Smooth muscle cell (in vitro differentiated cells): Measurements from ENCODE around the gene ERLIN1. TPM values are rescaled to one million over a fixed set of nuclear protein-coding genes. Genes with fewer than 3 reads are reported as not detected.

Source experiments
- DNase-seq: peaks from one replicate; lab custom pipeline; 2025; ENCODE audit not compliant: unreplicated experiment; lab: John Stamatoyannopoulos, UW
- H2AFZ ChIP-seq: fragments of 200-600 bp; sonication (generic); 2 replicates; pipeline ENCODE4 v1.6.0; 2016; ENCODE audit warnings: antibody characterized with exemption, low read depth, mild to moderate bottlenecking
- H3F3A ChIP-seq: fragments of 200-600 bp; sonication (generic); 2 replicates; pipeline ENCODE4 v1.6.0; 2017; ENCODE audit warnings: antibody characterized with exemption, low read depth
- H3K27ac ChIP-seq: fragments of 200-600 bp; sonication (generic); 2 replicates; pipeline ENCODE4 v1.5.1; 2016; ENCODE audit warnings: low read depth, mild to moderate bottlenecking
- H3K27me3 ChIP-seq: fragments of 200-600 bp; sonication (generic); 2 replicates; pipeline ENCODE4 v1.6.1; 2016; ENCODE audit warnings: low read depth, mild to moderate bottlenecking
- H3K36me3 ChIP-seq: fragments of 200-600 bp; sonication (generic); 2 replicates; pipeline ENCODE4 v1.5.1; 2016; ENCODE audit warnings: low read depth
- H3K4me1 ChIP-seq: fragments of 200-600 bp; sonication (generic); 2 replicates; pipeline ENCODE4 v1.5.1; 2016; ENCODE audit warnings: low read depth
- H3K4me2 ChIP-seq: fragments of 200-600 bp; sonication (generic); 2 replicates; pipeline ENCODE4 v1.6.0; 2016; ENCODE audit warnings: mild to moderate bottlenecking
- H3K4me3 ChIP-seq: fragments of 200-600 bp; sonication (generic); 2 replicates; pipeline ENCODE4 v1.5.1; 2016; ENCODE audit warnings: mild to moderate bottlenecking
- H3K79me2 ChIP-seq: fragments of 200-600 bp; sonication (generic); 2 replicates; pipeline ENCODE4 v1.6.0; 2016; ENCODE audit warnings: low read depth, mild to moderate bottlenecking
- H3K9ac ChIP-seq: fragments of 200-600 bp; sonication (generic); 2 replicates; pipeline ENCODE4 v1.6.0; 2016; ENCODE audit warnings: low read depth
- H3K9me3 ChIP-seq: fragments of 200-600 bp; sonication (generic); replicated peaks from 2 replicates; pipeline ENCODE4 v1.5.1; 2016; ENCODE audit warnings: low read depth
- H4K20me1 ChIP-seq: fragments of 200-600 bp; sonication (generic); 2 replicates; pipeline ENCODE4 v1.6.0; 2016; ENCODE audit warnings: low read depth
- WGBS: methylation state at CpG from one replicate; pipeline ENCODE4 v1.1.7; 2016; ENCODE audit warnings: low lambda C conversion rate; 5-methylcytosine and 5-hydroxymethylcytosine counted together
- polyA plus RNA-seq: library from polyadenylated mRNA; unstranded; fragments of >200 nt; fragmentation: Nextera tagmentation; extraction: Ambion mirVana; gene quantifications from 2 replicates; pipeline ENCODE4 v1.2.1, GENCODE V29; 2016
- total RNA-seq: library from RNA; depleted of rRNA; stranded (reverse); fragments of >200 nt; gene quantifications from 2 replicates; pipeline ENCODE4 v1.2.3, GENCODE V29; 2014
- TF ChIP-seq, protein P1 (sequence below): fragments of 200-600 bp; sonication (generic); IDR thresholded peaks from 2 replicates; pipeline ENCODE4 v1.5.1; 2017; ENCODE audit warnings: borderline replicate concordance, mild to moderate bottlenecking, antibody characterized with exemption; ENCODE audit not compliant: insufficient read depth, poor library complexity, severe bottlenecking

ERLIN1 gene
- total RNA-seq (21.0 and 21.6 TPM in 2 replicates), polyA plus RNA-seq (22.1 and 32.2 TPM in 2 replicates)

DNA sequence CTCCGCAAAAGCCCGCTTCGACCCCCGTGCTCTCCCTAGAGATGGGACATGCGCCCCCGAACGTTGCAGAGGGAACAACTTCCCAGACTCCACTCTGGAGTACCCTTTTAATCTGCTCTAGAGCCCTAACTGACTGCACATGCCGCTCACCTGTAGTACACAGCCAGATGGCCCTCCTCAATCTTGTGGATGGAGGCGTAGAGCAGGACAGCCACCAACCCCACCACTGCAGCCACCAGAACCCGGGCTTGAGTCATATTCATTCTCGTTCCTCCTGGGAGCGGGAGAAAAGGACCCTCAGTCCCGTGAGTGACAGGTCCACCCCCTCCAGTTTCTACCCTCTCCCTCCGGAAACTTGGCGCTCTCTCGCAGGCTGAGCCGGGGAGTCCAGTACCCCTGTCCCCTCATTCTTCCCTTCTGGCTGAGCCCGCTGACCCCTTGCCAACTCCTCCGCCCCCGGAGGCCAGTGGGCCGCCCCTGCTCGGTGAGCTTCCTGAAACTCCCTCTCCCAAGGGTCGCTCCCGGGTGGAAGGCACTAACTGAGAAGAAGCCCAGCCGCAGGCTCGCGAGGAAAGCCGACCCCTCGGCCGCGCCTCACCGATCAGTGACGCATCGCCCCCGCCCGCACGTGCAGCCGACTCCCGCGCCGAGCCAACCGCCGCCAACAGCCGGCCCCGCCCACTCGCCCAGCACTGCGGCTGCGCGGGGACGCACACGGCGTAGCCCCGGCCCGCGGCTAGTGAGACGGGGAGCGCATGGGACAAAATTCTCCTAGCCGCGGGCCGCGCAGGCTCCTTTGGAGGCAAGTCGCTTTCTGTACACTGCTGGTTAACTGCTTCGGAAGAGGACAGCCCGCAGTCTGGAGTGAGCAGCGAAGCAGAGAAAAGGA is at the start of gene ERLIN1:
ERLIN1 (minus strand) TSS at position 666 of the 889 bp plus-strand sequence; CDS start at position 263, 403 bp downstream.
- peak; percentile 81 for DNase-seq
- peak within 1 kb of the TSS; percentile 76 for H3K27ac ChIP-seq
- H3K4me3 ChIP-seq = peak within 1 kb of the TSS; percentile 91
- no peaks in the 10 kb centered on the region for H3K27me3 ChIP-seq
- peaks cover 18% of the 10 kb centered on the region for H3K4me1 ChIP-seq
- peak within 1 kb of the TSS; percentile 85 for H3K4me2 ChIP-seq
- TF ChIP-seq, protein P1, sequence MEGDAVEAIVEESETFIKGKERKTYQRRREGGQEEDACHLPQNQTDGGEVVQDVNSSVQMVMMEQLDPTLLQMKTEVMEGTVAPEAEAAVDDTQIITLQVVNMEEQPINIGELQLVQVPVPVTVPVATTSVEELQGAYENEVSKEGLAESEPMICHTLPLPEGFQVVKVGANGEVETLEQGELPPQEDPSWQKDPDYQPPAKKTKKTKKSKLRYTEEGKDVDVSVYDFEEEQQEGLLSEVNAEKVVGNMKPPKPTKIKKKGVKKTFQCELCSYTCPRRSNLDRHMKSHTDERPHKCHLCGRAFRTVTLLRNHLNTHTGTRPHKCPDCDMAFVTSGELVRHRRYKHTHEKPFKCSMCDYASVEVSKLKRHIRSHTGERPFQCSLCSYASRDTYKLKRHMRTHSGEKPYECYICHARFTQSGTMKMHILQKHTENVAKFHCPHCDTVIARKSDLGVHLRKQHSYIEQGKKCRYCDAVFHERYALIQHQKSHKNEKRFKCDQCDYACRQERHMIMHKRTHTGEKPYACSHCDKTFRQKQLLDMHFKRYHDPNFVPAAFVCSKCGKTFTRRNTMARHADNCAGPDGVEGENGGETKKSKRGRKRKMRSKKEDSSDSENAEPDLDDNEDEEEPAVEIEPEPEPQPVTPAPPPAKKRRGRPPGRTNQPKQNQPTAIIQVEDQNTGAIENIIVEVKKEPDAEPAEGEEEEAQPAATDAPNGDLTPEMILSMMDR = no peak
- WGBS = under 1% methylated on average over 64 of the region's 65 CpGs
- peaks cover 20% of the 10 kb centered on the region for H3K79me2 ChIP-seq
- H4K20me1 ChIP-seq = no peaks in the 10 kb centered on the region
- H3K9me3 ChIP-seq = no peaks in the 10 kb centered on the region
- peak within 1 kb of the TSS; percentile 97 for H2AFZ ChIP-seq
- H3F3A ChIP-seq = peaks cover 6% of the 10 kb centered on the region
- peak within 1 kb of the TSS; percentile 93 for H3K9ac ChIP-seq
- H3K36me3 ChIP-seq = peaks cover 21% of the 10 kb centered on the region

DNA sequence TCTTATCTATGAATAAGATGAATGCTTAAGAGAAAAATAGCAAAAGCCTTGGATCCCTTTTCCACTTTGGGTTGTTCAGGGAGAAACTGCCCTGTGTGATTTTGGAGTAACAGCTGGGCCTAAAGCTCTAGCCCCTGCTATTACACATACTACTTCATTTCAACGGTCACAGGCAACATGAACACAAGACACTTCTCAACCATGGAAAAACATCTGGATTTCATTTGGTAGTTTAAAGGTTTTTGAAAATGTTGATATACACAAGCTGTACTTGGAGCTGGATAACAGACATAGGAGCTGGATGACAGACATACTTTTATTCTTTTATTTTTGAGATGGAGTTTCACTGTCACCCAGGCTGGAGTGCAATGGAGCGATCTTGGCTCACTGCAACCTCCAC is 46.3 kb upstream of the ERLIN1 start:
- Histone ChIP-seq H3K4me2 (no peak overlapping the region), H3K27ac (no peak overlapping the region), H3K9me3 (no peaks in the 10 kb centered on the region), H3F3A (no peaks in the 10 kb centered on the region), H2AFZ (no peak overlapping the region), H3K79me2 (peaks cover 22% of the 10 kb centered on the region), H3K4me1 (no peaks in the 10 kb centered on the region), H3K36me3 (peaks cover 5% of the 10 kb centered on the region), H4K20me1 (peaks cover 13% of the 10 kb centered on the region), H3K27me3 (no peaks in the 10 kb centered on the region), H3K9ac (no peak overlapping the region), H3K4me3 (no peak overlapping the region)
- TF ChIP-seq, protein P1 = no peak
- WGBS = 72% methylated on average over 2 of the region's 2 CpGs
- DNase-seq = no peak

DNA sequence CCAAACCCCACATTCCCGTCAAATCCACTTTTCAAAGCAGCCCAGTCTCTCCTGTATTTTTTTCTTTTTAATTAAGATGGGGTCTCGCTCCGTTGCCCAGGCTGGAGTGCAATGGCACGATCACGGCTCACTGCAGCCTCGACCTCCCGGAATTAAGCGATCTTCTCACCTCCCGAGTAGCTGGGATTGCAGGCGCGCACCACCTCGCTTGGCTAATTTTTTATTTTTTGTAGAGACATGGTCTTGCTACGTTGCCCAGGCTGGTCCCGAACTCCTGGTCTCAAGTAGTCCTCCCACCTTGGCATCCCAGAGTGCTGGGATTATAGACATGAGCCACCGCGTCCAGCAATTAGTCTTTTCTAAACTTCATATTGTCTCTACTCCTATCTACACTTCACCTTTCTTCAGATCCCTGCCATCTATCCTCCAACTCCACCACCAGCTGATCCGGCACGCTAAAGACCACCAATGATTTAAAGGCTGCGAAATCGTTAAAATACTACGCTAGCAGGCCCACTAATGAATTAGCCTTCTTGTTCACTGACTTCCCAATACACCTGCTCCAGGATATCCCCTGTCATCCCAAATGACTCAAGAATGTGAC is 44.1 kb upstream of the ERLIN1 start:
- Histone ChIP-seq H3K36me3 (peaks cover 5% of the 10 kb centered on the region), H3K27me3 (no peaks in the 10 kb centered on the region), H3F3A (no peaks in the 10 kb centered on the region), H3K4me1 (no peaks in the 10 kb centered on the region), H4K20me1 (peaks cover 20% of the 10 kb centered on the region), H3K4me2 (peak overlapping the region; percentile 90), H2AFZ (peak overlapping the region; percentile 99), H3K9ac (peak overlapping the region; percentile 96), H3K79me2 (peaks cover 33% of the 10 kb centered on the region), H3K4me3 (peak overlapping the region; percentile 100), H3K27ac (peak overlapping the region; percentile 76), H3K9me3 (no peaks in the 10 kb centered on the region)
- TF ChIP-seq, protein P1 = no peak
- no peak for DNase-seq
- 73% methylated on average over 21 of the region's 21 CpGs for WGBS
